Measurements from ENCODE around the gene KRTAP5-7. TPM values are rescaled to one million over a fixed set of nuclear protein-coding genes. Genes with fewer than 3 reads are reported as not detected.

Gene KRTAP5-7
- total and polyA plus RNA-seq, 2 experiments from 2014 or later = not detected

DNA sequence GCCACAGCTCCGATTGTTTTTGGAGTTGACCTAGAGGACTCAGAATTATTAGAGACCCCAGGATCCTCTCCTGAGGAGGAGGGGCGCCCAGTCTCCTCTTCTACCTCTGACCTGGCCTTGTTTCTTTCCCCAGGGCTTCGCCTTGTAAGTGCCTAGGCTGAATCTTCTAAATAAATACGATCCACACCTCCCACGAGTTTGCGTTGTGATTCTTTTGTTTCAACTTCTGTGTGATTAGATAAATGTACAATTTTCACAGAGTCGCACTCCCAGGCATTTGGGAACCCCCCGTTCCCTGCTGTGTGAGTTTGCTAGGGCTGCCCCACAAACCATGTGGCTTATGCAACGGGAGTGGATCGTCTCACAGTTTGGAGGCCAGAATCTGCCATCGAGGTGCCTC is 11.9 kb downstream of the KRTAP5-7 start:
- Mint-ChIP-seq H3K27me3 (ENCODE audit: insufficient read depth, low read depth, poor library complexity) (peaks cover 6% of the 10 kb centered on the region), H3K4me1 (no peaks in the 10 kb centered on the region; the same call in 2 of the 3 replicates), H3K27ac (no peak overlapping the region), H3K36me3 (ENCODE audit: low read depth) (peaks cover 8% of the 10 kb centered on the region; the same call in 1 of the 3 replicates), H3K4me3 (no peak overlapping the region), H3K9me3 (peaks cover 9% of the 10 kb centered on the region)
- no peak overlapping the region for H3K4me2 ChIP-seq
- H3K27me3 ChIP-seq (ENCODE audit: insufficient read depth) = no peaks in the 10 kb centered on the region
- H4K20me1 ChIP-seq (replicated peaks; ENCODE audit: insufficient read depth) = no peaks in the 10 kb centered on the region; the same call in 1 of the 2 replicates
- H3K4me3 ChIP-seq = no peak overlapping the region
- H3K36me3 ChIP-seq (ENCODE audit: insufficient read depth) = no peaks in the 10 kb centered on the region
- TF ChIP-seq, protein P1, sequence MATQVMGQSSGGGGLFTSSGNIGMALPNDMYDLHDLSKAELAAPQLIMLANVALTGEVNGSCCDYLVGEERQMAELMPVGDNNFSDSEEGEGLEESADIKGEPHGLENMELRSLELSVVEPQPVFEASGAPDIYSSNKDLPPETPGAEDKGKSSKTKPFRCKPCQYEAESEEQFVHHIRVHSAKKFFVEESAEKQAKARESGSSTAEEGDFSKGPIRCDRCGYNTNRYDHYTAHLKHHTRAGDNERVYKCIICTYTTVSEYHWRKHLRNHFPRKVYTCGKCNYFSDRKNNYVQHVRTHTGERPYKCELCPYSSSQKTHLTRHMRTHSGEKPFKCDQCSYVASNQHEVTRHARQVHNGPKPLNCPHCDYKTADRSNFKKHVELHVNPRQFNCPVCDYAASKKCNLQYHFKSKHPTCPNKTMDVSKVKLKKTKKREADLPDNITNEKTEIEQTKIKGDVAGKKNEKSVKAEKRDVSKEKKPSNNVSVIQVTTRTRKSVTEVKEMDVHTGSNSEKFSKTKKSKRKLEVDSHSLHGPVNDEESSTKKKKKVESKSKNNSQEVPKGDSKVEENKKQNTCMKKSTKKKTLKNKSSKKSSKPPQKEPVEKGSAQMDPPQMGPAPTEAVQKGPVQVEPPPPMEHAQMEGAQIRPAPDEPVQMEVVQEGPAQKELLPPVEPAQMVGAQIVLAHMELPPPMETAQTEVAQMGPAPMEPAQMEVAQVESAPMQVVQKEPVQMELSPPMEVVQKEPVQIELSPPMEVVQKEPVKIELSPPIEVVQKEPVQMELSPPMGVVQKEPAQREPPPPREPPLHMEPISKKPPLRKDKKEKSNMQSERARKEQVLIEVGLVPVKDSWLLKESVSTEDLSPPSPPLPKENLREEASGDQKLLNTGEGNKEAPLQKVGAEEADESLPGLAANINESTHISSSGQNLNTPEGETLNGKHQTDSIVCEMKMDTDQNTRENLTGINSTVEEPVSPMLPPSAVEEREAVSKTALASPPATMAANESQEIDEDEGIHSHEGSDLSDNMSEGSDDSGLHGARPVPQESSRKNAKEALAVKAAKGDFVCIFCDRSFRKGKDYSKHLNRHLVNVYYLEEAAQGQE (IDR thresholded peaks at IDR 0.05; ENCODE audit: unreplicated experiment) = no peak
- TF ChIP-seq ZNF331 (CRISPR knock-in tag; IDR thresholded peaks at IDR 0.05; ENCODE audit: low read depth) (no peak), STAT1 (IDR thresholded peaks at IDR 0.05; ENCODE audit: unreplicated experiment) (no peak), POLR2AphosphoS5 (IDR thresholded peaks at IDR 0.05; ENCODE audit: low read depth) (no peak), CREB1 (CRISPR knock-in tag; IDR thresholded peaks at IDR 0.05; ENCODE audit: low read depth) (no peak), NANOG (IDR thresholded peaks at IDR 0.05; ENCODE audit: borderline replicate concordance) (no peak), EZH2 (IDR thresholded peaks at IDR 0.05; ENCODE audit: low read depth, unreplicated experiment) (no peak), EZH2phosphoT487 (IDR thresholded peaks at IDR 0.05; ENCODE audit: unreplicated experiment) (no peak), JUNB (IDR thresholded peaks at IDR 0.05; ENCODE audit: unreplicated experiment) (no peak), ZNF114 (CRISPR knock-in tag; IDR thresholded peaks at IDR 0.05) (no peak)
- TF ChIP-seq, protein P2, sequence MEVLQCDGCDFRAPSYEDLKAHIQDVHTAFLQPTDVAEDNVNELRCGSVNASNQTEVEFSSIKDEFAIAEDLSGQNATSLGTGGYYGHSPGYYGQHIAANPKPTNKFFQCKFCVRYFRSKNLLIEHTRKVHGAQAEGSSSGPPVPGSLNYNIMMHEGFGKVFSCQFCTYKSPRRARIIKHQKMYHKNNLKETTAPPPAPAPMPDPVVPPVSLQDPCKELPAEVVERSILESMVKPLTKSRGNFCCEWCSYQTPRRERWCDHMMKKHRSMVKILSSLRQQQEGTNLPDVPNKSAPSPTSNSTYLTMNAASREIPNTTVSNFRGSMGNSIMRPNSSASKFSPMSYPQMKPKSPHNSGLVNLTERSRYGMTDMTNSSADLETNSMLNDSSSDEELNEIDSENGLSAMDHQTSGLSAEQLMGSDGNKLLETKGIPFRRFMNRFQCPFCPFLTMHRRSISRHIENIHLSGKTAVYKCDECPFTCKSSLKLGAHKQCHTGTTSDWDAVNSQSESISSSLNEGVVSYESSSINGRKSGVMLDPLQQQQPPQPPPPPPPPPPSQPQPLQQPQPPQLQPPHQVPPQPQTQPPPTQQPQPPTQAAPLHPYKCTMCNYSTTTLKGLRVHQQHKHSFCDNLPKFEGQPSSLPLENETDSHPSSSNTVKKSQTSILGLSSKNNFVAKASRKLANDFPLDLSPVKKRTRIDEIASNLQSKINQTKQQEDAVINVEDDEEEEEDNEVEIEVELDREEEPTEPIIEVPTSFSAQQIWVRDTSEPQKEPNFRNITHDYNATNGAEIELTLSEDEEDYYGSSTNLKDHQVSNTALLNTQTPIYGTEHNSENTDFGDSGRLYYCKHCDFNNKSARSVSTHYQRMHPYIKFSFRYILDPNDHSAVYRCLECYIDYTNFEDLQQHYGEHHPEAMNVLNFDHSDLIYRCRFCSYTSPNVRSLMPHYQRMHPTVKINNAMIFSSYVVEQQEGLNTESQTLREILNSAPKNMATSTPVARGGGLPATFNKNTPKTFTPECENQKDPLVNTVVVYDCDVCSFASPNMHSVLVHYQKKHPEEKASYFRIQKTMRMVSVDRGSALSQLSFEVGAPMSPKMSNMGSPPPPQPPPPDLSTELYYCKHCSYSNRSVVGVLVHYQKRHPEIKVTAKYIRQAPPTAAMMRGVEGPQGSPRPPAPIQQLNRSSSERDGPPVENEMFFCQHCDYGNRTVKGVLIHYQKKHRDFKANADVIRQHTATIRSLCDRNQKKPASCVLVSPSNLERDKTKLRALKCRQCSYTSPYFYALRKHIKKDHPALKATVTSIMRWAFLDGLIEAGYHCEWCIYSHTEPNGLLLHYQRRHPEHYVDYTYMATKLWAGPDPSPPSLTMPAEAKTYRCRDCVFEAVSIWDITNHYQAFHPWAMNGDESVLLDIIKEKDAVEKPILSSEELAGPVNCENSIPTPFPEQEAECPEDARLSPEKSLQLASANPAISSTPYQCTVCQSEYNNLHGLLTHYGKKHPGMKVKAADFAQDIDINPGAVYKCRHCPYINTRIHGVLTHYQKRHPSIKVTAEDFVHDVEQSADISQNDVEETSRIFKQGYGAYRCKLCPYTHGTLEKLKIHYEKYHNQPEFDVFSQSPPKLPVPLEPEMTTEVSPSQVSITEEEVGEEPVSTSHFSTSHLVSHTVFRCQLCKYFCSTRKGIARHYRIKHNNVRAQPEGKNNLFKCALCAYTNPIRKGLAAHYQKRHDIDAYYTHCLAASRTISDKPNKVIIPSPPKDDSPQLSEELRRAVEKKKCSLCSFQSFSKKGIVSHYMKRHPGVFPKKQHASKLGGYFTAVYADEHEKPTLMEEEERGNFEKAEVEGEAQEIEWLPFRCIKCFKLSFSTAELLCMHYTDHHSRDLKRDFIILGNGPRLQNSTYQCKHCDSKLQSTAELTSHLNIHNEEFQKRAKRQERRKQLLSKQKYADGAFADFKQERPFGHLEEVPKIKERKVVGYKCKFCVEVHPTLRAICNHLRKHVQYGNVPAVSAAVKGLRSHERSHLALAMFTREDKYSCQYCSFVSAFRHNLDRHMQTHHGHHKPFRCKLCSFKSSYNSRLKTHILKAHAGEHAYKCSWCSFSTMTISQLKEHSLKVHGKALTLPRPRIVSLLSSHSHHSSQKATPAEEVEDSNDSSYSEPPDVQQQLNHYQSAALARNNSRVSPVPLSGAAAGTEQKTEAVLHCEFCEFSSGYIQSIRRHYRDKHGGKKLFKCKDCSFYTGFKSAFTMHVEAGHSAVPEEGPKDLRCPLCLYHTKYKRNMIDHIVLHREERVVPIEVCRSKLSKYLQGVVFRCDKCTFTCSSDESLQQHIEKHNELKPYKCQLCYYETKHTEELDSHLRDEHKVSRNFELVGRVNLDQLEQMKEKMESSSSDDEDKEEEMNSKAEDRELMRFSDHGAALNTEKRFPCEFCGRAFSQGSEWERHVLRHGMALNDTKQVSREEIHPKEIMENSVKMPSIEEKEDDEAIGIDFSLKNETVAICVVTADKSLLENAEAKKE (CRISPR knock-in tag; IDR thresholded peaks at IDR 0.05) = no peak
- TF ChIP-seq, protein P3, sequence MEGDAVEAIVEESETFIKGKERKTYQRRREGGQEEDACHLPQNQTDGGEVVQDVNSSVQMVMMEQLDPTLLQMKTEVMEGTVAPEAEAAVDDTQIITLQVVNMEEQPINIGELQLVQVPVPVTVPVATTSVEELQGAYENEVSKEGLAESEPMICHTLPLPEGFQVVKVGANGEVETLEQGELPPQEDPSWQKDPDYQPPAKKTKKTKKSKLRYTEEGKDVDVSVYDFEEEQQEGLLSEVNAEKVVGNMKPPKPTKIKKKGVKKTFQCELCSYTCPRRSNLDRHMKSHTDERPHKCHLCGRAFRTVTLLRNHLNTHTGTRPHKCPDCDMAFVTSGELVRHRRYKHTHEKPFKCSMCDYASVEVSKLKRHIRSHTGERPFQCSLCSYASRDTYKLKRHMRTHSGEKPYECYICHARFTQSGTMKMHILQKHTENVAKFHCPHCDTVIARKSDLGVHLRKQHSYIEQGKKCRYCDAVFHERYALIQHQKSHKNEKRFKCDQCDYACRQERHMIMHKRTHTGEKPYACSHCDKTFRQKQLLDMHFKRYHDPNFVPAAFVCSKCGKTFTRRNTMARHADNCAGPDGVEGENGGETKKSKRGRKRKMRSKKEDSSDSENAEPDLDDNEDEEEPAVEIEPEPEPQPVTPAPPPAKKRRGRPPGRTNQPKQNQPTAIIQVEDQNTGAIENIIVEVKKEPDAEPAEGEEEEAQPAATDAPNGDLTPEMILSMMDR (conservative IDR thresholded peaks at IDR 0.05; ENCODE audit: low read depth in 2 of 2) = no peak
- TF ChIP-seq, protein P4, sequence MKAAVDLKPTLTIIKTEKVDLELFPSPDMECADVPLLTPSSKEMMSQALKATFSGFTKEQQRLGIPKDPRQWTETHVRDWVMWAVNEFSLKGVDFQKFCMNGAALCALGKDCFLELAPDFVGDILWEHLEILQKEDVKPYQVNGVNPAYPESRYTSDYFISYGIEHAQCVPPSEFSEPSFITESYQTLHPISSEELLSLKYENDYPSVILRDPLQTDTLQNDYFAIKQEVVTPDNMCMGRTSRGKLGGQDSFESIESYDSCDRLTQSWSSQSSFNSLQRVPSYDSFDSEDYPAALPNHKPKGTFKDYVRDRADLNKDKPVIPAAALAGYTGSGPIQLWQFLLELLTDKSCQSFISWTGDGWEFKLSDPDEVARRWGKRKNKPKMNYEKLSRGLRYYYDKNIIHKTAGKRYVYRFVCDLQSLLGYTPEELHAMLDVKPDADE (IDR thresholded peaks at IDR 0.05) = no peak
- no peaks in the 10 kb centered on the region for H3F3A ChIP-seq (replicated peaks; ENCODE audit: low read depth)
- no peaks in the 10 kb centered on the region for H3K79me2 ChIP-seq (replicated peaks; ENCODE audit: insufficient read depth)
- no peak for DNase-seq (ENCODE audit: low spot score)
- no peak overlapping the region for H3K27ac ChIP-seq (ENCODE audit: low read depth)
- H3K4me1 ChIP-seq (ENCODE audit: insufficient read depth) = no peaks in the 10 kb centered on the region; the same call in 1 of the 2 replicates
- H2AFZ ChIP-seq = no peak overlapping the region
- no peak for ATAC-seq
- H3K9me2 ChIP-seq (ENCODE audit: insufficient read depth) = no peaks in the 10 kb centered on the region
